ENCODE results near the gene ENOPH1.

Gene ENOPH1

DNA sequence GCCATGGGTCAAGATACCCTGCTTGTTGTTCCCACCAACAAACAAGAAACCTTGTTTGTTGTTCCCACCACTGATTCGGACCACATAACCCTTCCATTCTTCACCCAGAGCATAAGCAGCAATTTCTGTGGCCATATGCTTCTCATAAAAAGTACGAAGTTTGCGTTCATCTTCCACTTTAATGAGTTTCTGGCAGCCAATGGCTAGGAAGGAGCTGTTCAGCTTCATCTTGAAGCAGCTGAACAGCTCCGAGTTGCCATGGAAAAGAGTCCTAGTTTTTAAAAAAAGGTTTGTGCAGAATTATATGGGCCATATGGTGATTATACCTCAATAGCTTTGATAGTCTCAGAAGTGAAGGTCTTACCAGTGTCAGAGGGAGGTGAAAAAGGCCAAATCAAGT, 65.3 kb downstream of the ENOPH1 start:
- no peak for DNase-seq (ENCODE audit: extremely low spot score)
- ChIA-PET POLR2A (no interaction called here), CTCF (interaction anchor here (0.8 kb wide), 1 partner anchor 303 kb away, joined by 3 read pairs; the partner anchor contains the start of gene SCD5)
- TF ChIP-seq CTCF (IDR thresholded peaks at IDR 0.05; ENCODE audit: control extremely low read depth, extremely low read depth, low read depth, missing control alignments), result no peak

- CTCF ChIA-PET, result no interaction called here
- POLR2A ChIA-PET, result no interaction called here
- DNase-seq (ENCODE audit: extremely low spot score), result no peak
- no peak for TF ChIP-seq CTCF (IDR thresholded peaks at IDR 0.05; ENCODE audit: control extremely low read depth, extremely low read depth, low read depth, missing control alignments)
Observed at GRCh38 chr4:82496349-82496748, 66.0 kb downstream of the ENOPH1 start.

DNA sequence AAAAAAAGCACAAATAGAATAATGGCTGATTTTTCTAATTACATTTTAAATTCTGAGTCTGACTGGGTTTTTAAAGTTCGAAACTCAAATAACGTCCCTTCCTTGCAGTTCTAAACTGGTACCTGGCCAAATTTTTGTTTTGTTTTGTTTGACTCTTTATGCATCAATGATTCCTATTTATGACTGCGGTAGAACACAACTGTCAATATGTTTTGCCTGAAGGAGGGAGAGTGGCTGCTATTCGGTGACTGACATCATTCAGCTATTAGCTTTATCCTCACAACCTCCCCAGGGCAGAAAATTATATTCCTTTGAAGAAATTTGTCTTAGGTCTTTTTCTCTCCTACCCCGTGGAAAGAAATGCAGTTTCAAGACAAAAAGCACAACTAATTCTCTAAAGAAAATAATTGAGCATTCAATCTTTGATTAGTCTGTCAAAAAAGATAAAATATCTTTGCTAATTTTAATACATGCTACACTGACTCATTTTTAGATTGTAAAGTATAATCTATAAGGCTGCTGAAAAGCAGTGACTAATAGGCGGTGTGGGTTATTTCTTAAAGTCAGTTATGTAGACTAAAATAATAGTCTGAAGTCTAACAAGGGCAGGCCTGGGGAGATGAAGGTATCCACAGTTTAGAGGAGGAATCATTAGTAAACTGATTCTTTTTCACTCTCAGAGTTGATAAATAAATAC, 69.5 kb downstream of the ENOPH1 start:
- DNase-seq (ENCODE audit: extremely low spot score), result no peak
- ChIA-PET CTCF (interaction anchor here (0.8 to 1.7 kb wide), 2 partner anchors 10 to 27 kb away, joined by 4 to 5 read pairs; no protein-coding TSS in a partner anchor), POLR2A (no interaction called here)
- no peak for TF ChIP-seq CTCF (IDR thresholded peaks at IDR 0.05; ENCODE audit: control extremely low read depth, extremely low read depth, low read depth, missing control alignments)

DNA sequence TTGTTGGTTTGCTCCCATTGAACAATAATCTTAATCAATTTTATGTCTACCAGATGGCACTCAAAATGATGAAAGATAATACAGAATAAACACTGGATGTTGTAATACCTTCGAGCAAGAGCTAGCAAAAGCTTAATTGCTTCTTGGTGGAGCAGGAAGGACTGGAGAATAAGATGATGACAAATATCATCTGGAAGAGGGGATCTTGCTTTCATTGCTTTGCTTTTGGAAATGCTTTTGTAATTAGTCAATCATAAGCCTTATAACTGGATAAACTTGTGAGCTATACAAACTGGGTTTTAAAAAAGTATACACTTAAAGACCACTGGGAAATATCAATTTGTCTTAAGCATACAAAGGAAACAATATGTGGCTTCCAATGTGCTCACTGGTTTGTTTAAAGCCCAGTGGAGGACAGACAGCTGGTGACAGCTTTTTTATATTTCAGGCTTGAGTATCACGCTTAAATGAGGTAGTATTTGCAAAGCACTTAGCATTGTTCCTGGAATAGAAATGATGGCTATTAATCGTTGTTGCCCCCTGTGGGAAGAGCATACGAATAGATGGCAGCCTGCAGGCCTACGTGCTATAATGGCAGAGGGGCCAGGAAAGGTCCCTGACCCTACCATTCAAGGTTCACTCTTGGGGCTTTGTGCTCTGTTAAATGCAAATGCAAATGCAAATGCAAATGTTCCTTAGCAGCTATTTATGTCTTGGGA, 70.2 kb downstream of the ENOPH1 start:
- ChIA-PET POLR2A (no interaction called here), CTCF (interaction anchor here (0.8 to 1.7 kb wide), 2 partner anchors 10 to 27 kb away, joined by 4 to 5 read pairs; no protein-coding TSS in a partner anchor)
- DNase-seq (ENCODE audit: extremely low spot score), result no peak
- no peak for TF ChIP-seq CTCF (IDR thresholded peaks at IDR 0.05; ENCODE audit: control extremely low read depth, extremely low read depth, low read depth, missing control alignments)

GRCh38 chr4:82501154-82501442, 70.7 kb downstream of the ENOPH1 start:
- TF ChIP-seq CTCF (IDR thresholded peaks at IDR 0.05; ENCODE audit: control extremely low read depth, extremely low read depth, low read depth, missing control alignments), result no peak
- CTCF ChIA-PET, result interaction anchor here (0.8 to 1.7 kb wide), 2 partner anchors 11 to 26 kb away, joined by 4 to 5 read pairs; no protein-coding TSS in a partner anchor
- DNase-seq (ENCODE audit: extremely low spot score), result no peak
- POLR2A ChIA-PET, result no interaction called here

GRCh38 chr4:82508011-82508410, 77.6 kb downstream of the ENOPH1 start:
- POLR2A ChIA-PET, result no interaction called here
- TF ChIP-seq CTCF (IDR thresholded peaks at IDR 0.05; ENCODE audit: control extremely low read depth, extremely low read depth, low read depth, missing control alignments), result no peak
- no peak for DNase-seq (ENCODE audit: extremely low spot score)
- CTCF ChIA-PET, result no interaction called here

Measured in GM10248 (cell line).